Activated effector memory CD4-positive, alpha-beta T cell treated with Interleukin-2 at 50 U/mL for 16 hours (primary cell): Measurements from ENCODE around the gene THRB.

ENCODE experiments used
- DNase-seq: peaks from one replicate; pipeline ENCODE4 v3.0.0-alpha.2; 2020

Gene THRB

DNA sequence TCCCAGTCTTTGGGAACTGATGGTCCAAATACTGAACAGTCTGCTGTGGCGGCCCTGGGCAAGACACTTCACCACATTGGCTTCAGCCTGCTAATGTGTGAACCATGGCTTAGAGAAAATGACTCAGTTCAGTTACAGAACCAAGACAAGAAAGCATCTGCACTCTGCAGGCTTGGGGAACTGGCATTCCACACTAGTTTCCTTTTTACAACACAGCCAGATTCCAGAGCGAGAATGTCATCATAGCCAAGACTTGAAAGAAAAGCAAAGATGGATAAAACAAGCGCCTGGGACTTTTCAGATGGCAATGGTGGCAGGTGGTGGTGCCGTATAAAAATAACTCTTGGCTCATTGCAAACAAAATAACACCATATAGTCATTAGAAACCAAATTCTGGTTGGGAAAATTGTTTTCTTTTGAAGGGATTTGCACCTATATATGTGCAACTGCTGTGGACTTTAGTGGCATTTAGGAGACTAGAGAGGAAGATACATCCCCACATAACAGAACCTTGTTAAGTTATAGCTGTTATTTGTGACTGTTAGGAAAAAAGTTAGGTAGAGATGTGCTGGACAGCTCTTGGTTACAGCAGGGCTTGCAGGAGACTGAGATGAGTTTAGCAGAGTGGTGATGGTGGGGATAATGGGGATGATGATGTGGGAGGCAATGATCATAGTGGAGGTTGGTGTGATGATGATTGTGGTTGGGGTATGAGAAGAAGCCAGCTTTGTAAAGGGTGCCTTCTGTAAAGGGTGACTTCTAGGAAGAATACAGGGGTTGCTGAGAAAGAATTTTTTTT is 273.6 kb downstream of the THRB start:
- DNase-seq: no peak

DNA sequence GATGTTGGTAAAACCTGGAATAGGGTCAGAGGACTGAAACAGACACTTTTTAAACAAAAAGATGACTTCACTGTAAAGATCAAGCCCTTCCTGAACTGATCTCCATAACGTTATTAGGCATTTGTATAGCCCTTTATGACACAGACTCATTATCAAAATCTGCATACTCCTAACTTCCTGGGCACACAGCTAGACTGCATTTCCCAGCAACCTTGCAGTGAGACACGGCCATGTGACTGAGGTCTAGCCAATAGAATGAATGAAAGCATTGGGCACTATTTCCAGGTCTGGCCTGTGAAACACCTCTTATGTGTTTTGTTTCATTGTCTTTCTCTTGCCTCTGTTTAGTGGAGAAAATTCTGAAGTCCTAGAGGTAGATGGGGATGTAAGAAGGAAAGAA is 279.1 kb downstream of the THRB start:
- DNase-seq: no peak

- no peak for DNase-seq
These were observed 283.3 kb downstream of the THRB start for GRCh38 chr3:24211381-24211780.

- no peak for DNase-seq
These were observed 292.6 kb downstream of the THRB start for GRCh38 chr3:24202071-24202470.

DNA sequence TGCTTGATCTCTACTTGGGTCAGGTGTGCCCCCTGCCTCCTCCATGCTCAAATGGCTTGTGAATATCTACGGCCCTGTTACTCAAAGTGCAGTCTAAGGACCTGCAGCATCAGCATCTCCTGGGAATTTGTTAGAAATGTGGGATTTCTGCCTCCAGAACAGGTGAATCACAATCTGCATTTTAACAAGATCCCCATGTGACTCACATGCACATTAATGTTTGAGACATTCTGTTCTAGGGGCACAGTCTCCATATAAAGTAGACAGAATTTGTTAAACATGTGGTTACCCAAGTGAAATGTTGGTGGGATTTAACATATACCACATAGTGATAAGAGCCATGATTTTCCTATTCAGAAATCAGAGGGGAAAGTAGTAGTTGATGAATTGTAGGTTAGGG is 293.3 kb downstream of the THRB start:
- DNase-seq: no peak

- no peak for DNase-seq
These were observed 294.8 kb downstream of the THRB start for GRCh38 chr3:24199775-24200247.

DNA sequence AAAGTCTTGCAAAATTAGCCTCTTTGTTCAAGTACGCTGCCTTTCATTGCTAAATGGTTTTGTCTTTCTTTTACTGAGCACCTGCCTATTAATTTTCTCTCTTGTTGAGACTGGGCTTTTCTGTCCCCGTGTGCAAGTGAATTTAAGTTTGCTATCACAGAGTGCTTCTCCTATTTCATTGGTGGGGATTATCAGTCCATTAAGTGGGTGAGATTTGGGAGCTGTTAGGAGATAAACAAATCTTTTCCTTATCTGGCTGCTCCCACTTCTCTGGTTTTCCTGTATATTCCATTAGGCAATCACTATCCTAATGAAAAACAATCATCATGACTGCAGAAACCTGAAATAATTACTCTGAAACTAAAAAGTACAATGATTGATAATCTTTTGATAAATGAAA is 295.4 kb downstream of the THRB start:
- no peak for DNase-seq

GRCh38 chr3:24198728-24199127 is 295.9 kb downstream of the THRB start:
- DNase-seq: no peak

GRCh38 chr3:24197809-24198208 is 296.8 kb downstream of the THRB start:
- no peak for DNase-seq

- no peak for DNase-seq
These were observed 298.1 kb downstream of the THRB start for GRCh38 chr3:24196526-24196925.

- DNase-seq: no peak
These were observed 299.0 kb downstream of the THRB start for GRCh38 chr3:24195504-24196230.

- DNase-seq: no peak
These were observed 302.1 kb downstream of the THRB start for GRCh38 chr3:24192469-24193056.

DNA sequence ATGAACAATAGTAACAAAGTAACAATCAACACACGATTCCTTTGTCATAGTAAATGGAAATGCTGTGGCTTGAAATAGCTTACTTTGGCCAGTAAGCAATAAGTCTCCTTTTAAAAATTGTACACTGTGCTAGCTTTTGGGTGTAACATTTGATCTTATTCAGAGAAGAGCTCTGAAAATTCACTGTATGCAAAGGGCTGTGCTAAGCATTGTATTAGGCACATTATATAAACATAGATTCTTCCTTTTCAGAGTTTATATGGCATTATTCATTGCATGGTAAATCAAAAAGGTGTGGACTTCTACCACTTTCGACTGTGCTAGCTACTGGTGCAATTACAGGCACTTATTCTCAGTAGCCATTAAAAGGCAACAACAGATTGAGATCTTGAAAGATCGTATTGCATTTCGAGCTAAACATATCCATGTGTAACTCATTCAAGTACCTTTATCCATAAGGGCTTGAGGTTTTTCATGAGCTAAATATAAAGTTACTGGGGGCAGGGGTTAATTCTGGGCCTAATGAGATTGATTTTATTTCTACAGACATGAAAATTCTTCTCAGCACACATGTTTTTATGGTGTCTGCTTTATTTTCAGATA is 302.7 kb downstream of the THRB start:
- DNase-seq: no peak

DNA sequence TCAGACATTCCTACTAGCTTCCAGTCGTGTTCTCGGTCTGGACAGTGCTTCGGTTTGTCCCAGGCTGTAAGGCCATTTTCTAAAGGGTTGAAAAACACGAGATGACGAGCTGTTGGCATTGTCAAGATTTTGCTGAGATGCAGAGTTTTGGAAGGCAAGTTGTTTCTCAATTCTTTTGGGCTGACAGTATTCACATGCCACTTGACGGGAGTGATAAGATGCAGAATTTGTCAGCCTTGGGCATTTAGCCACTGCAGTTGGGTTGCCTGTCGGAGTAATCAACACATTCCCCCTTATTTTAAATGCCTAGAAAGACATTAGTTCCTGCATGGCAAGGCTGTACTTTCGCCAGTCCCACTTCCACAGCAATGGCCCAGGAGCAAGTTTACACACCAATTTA is 304.4 kb downstream of the THRB start:
- DNase-seq: no peak

- no peak for DNase-seq
These were observed 308.8 kb downstream of the THRB start for GRCh38 chr3:24185738-24186384.

DNA sequence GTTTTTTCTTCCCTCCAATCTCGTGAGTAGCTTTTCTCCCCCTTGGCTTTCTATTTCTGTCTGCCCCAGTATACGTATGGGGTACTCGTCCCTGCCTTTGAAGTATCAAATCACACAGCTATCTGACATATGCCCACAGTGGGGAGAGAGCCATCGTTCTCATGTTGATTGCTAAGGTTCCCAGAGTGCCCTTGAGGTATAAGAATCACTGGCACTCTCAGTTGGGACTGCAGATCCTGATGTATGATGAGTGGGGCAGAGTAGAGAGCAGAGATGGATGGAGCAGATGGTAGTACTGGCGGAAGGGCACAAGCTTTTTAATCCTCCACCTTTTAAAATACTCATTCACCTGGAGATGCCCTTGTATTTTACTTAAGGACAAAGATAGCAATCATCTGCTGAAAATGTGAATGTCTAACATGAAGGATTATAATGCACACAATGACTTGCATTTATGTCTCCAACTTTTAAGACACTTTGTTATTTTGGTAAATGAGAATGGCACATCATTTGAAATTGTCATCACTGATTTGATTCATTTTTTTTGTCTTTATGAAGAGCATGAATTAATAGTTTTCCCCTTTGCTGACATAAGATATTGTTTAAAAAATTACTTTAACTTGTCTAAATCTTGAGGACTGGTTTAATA is 310.0 kb downstream of the THRB start:
- DNase-seq: no peak

- no peak for DNase-seq
These were observed 311.9 kb downstream of the THRB start for GRCh38 chr3:24182756-24183155.

DNA sequence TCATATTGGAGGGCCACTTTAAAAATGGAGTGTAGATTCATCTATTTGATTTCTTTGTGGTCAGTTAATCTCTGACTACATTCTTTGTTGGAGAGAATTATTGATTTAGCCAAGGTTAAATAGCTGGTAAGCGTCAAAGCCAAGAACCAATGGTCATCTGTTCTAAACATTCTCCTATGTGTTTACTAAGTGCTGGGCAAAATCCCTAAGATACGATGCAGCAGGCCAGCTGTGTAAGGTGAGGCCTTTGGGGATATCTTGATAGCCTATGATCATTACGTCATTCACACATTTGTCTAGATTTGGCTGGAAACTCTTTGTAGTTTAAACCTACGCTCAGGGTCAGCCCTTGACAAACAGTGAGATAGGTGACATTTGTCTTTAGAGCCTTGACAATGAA is 313.4 kb downstream of the THRB start:
- DNase-seq: no peak

- DNase-seq: no peak
These were observed 314.0 kb downstream of the THRB start for GRCh38 chr3:24180616-24181015.

GRCh38 chr3:24177201-24177600 is 317.4 kb downstream of the THRB start:
- no peak for DNase-seq

- no peak for DNase-seq
These were observed 320.0 kb downstream of the THRB start for GRCh38 chr3:24174614-24175013.

GRCh38 chr3:24168977-24169376 is 325.7 kb downstream of the THRB start:
- DNase-seq: no peak

- DNase-seq: no peak
These were observed 327.2 kb downstream of the THRB start for GRCh38 chr3:24167429-24167828.
